VCaP (cell line): ENCODE results near the gene THY1.

Source experiments
- H3K27ac ChIP-seq: fragments of 450-650 bp; 2 replicates; pipeline ENCODE4 v1.5.1; 2017
- CTCF ChIP-seq: fragments of 450-650 bp; conservative IDR thresholded peaks from 2 replicates; pipeline ENCODE4 v1.5.1; 2017; ENCODE audit warnings: mild to moderate bottlenecking, moderate library complexity

Gene THY1

GRCh38 chr11:119370486-119371046 lies 52.4 kb downstream of the THY1 start:
- H3K27ac ChIP-seq = no peak overlapping the region
- TF ChIP-seq CTCF = no peak

- no peak overlapping the region for H3K27ac ChIP-seq
- no peak for TF ChIP-seq CTCF
Observed at GRCh38 chr11:119369132-119369925, 53.6 kb downstream of the THY1 start.

GRCh38 chr11:119368121-119369034 lies 54.6 kb downstream of the THY1 start:
- H3K27ac ChIP-seq = no peak overlapping the region
- no peak for TF ChIP-seq CTCF

GRCh38 chr11:119367661-119368120 lies 55.3 kb downstream of the THY1 start:
- no peak overlapping the region for H3K27ac ChIP-seq
- TF ChIP-seq CTCF = no peak
